GM19239 (cell line): ENCODE results near the gene TTC1.
"Not testable (repeated sequence)": the region's sequence is repeated elsewhere in the genome, so short reads cannot be mapped to it uniquely, and the experiment has no call there.

Experiments used
- DNase-seq: peaks from one replicate; pipeline ENCODE4 v3.0.0; 2011; ENCODE audit warnings: low spot score; ENCODE audit not compliant: insufficient read length
- FAIRE-seq: peaks from 2 replicates; lab custom pipeline; 2011; peaks lifted over from hg19 to GRCh38; lab: Jason Lieb, UNC

Gene TTC1

GRCh38 chr5:160036243-160036642, 27.3 kb downstream of the TTC1 start:
- no peak for FAIRE-seq
- DNase-seq: no peak

- FAIRE-seq: no peak
- DNase-seq: no peak
Measured at GRCh38 chr5:160036884-160037283, 27.9 kb downstream of the TTC1 start.

- DNase-seq (no peak), FAIRE-seq (no peak)
Measured at GRCh38 chr5:160039810-160040470, 31.0 kb downstream of the TTC1 start.

- FAIRE-seq (no peak), DNase-seq (no peak)
Measured at GRCh38 chr5:160040471-160040835, 31.5 kb downstream of the TTC1 start.

- no peak for FAIRE-seq
- DNase-seq: no peak
Measured at GRCh38 chr5:160042671-160043070, 33.7 kb downstream of the TTC1 start.

- DNase-seq (no peak), FAIRE-seq (no peak)
Measured at GRCh38 chr5:160044391-160044804, 35.5 kb downstream of the TTC1 start.

GRCh38 chr5:160044967-160045366, 36.0 kb downstream of the TTC1 start:
- DNase-seq (no peak), FAIRE-seq (no peak)

- DNase-seq (no peak), FAIRE-seq (no peak)
Measured at GRCh38 chr5:160047423-160047822, 38.5 kb downstream of the TTC1 start.

- DNase-seq (no peak), FAIRE-seq (no peak)
Measured at GRCh38 chr5:160048131-160048530, 39.2 kb downstream of the TTC1 start.

GRCh38 chr5:160049099-160049498, 40.2 kb downstream of the TTC1 start:
- FAIRE-seq (no peak), DNase-seq (no peak)

- no peak for FAIRE-seq
- no peak for DNase-seq
Measured at GRCh38 chr5:160054047-160054446, 45.1 kb downstream of the TTC1 start.

GRCh38 chr5:160054831-160055230, 45.9 kb downstream of the TTC1 start:
- FAIRE-seq: no peak

GRCh38 chr5:160057256-160057655, 48.3 kb downstream of the TTC1 start:
- DNase-seq: no peak
- no peak for FAIRE-seq

More at GRCh38 chr5:160054831-160055230, 45.9 kb downstream of the TTC1 start:
- no peak for DNase-seq

- DNase-seq (no peak), FAIRE-seq (no peak)
Measured at GRCh38 chr5:160060001-160060400, 51.1 kb downstream of the TTC1 start.

GRCh38 chr5:160061770-160062169, 52.8 kb downstream of the TTC1 start:
- DNase-seq: no peak
- FAIRE-seq: no peak

GRCh38 chr5:160064417-160064810, 55.5 kb downstream of the TTC1 start:
- FAIRE-seq (no peak), DNase-seq (no peak)

GRCh38 chr5:160064995-160065614, 56.2 kb downstream of the TTC1 start:
- DNase-seq (no peak), FAIRE-seq (no peak)

- FAIRE-seq, DNase-seq: not testable (repeated sequence)
Measured at GRCh38 chr5:160069120-160069519, 60.2 kb downstream of the TTC1 start.

- FAIRE-seq (no peak), DNase-seq (no peak)
Measured at GRCh38 chr5:160071516-160071915, 62.6 kb downstream of the TTC1 start.

GRCh38 chr5:160071916-160072315, 63.0 kb downstream of the TTC1 start:
- DNase-seq: no peak
- no peak for FAIRE-seq

- DNase-seq (no peak), FAIRE-seq (no peak)
Measured at GRCh38 chr5:160075073-160075472, 66.1 kb downstream of the TTC1 start.

- FAIRE-seq: no peak
- DNase-seq: no peak
Measured at GRCh38 chr5:160076997-160077396, 68.1 kb downstream of the TTC1 start.
